NCI-H128 (cell line): Measurements from ENCODE around the gene EIF2S2.

Experiments
- DNase-seq: peaks from one replicate; lab custom pipeline; 2025; ENCODE audit not compliant: unreplicated experiment; lab: John Stamatoyannopoulos, UW

Gene EIF2S2

GRCh38 chr20:34066476-34067090, 45.5 kb downstream of the EIF2S2 start:
- DNase-seq: no peak

GRCh38 chr20:34065260-34065659, 46.8 kb downstream of the EIF2S2 start:
- no peak for DNase-seq

DNA sequence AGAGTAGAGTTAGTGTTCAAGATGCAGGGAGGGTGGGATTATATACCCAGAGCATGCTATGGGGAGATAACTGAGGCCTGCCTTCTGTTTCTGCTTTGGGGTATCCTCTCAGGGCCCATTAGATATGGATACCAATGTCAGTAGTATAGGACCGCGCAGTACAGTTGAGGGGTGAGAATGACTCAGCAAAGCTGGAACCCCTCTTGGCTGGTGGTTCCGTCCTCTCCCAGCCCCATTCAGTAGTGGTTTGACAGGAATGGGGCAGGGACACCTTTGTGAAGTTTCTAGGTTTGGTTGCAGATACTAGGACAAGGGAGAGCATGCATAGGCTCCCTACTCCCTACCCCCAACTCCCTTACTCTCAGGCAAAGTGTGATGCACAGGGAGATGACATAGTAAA, 47.8 kb downstream of the EIF2S2 start:
- no peak for DNase-seq

GRCh38 chr20:34062570-34063482, 49.2 kb downstream of the EIF2S2 start:
- DNase-seq: no peak

DNA sequence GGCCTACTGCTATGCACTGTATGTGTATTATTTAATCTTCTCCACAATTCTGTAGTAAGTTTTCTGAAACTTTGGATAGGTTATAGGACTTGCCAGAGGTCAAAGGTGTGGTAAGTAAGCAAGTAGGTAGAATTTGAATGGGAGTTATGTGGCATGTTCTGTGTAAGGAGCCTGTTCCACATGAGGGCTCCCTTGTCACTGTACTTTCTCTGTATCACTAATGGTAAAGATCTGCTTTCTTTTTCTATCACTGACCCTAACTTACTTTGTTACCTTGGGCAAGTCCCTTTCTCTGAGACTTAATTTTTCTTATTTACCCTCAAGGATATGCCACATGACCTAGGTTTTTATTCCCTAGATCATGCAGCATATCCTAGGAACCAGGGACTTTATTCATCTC, 50.3 kb downstream of the EIF2S2 start:
- no peak for DNase-seq

- no peak for DNase-seq
Observed at GRCh38 chr20:34060970-34061369, 51.1 kb downstream of the EIF2S2 start.

- no peak for DNase-seq
Observed at GRCh38 chr20:34058831-34059230, 53.2 kb downstream of the EIF2S2 start.

- DNase-seq: no peak
Observed at GRCh38 chr20:34055290-34055689, 56.8 kb downstream of the EIF2S2 start.

- DNase-seq: no peak
Observed at GRCh38 chr20:34052414-34052813, 59.6 kb downstream of the EIF2S2 start.

DNA sequence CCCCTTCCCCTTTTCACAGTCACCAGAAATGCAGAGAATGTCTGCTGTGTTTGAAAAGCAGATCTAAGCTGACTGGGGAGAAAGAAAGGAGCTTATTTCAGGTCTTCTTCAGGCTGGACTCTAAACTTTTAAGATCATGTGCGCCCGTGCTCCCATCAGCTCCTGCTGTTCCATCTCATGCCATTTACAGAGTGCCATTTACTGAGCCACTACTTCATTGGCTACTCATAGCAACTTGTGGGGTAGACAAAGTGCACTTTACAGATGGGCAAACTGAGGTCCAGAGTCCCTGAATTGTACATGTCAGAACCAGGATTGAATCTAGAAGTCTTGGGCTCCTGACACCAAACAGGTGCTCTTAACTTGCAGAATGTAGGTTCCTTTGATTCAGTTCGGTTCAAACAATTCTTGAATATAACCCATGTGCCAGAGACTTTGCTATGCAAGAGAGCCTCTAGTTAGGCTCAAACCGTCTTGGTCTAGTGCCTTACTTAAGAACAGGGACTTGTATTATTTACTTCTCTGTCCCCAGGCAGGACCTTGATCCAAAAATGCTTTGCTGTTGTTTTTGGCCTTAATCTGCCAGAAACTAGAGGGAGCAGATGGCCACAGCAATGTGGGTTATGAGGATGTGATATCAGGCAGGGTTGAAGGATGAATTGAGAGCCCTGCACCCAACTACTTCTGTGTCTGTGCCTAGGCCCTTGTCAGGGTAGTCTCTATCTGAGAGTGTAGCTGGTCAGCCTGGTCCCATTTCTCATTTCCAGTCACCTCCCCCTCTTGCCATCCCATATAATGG, 61.9 kb downstream of the EIF2S2 start:
- no peak for DNase-seq

DNA sequence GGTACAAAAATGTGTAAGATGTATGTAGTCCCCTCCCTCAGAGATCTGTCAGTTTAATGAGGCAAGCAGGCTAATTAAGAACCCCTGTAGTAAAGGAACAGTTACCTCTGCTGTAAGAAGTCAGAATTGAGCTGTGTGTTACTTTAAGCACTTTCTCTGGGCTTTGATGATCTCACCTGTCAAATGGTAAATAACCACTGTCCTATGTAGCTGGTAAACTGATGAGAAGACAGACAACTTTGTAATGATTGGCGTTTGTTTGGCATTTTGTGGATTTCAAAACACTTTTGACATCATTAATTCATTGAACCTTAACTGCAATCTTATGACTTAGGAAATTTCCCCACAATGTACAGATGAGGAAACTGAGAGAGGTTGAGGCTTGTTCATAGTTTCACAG, 62.7 kb downstream of the EIF2S2 start:
- DNase-seq: no peak

GRCh38 chr20:34047917-34048316, 64.1 kb downstream of the EIF2S2 start:
- no peak for DNase-seq

- DNase-seq: no peak
Observed at GRCh38 chr20:34047010-34047687, 64.9 kb downstream of the EIF2S2 start.

GRCh38 chr20:34045930-34046725, 65.9 kb downstream of the EIF2S2 start:
- no peak for DNase-seq

DNA sequence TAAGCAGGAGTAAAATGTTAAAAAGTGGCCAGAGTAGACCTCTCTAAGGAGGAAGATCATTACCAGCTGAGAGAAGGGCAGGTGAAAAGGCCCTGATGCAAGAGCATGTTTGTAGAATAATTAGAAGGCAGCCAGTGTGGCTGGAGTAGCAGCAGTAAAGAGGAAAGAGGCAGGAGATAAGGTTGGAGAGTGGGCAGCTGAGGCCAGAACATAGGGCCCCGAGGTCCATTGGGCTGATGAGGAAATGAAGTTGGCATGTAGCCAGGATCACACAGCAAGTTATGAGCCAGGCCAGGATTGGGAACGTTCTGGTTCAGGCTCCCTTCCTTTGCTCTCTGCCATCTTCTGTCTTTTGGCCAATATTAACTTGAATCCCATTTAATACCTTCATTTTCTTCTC, 66.7 kb downstream of the EIF2S2 start:
- no peak for DNase-seq

GRCh38 chr20:34043025-34043424, 69.0 kb downstream of the EIF2S2 start:
- no peak for DNase-seq

DNA sequence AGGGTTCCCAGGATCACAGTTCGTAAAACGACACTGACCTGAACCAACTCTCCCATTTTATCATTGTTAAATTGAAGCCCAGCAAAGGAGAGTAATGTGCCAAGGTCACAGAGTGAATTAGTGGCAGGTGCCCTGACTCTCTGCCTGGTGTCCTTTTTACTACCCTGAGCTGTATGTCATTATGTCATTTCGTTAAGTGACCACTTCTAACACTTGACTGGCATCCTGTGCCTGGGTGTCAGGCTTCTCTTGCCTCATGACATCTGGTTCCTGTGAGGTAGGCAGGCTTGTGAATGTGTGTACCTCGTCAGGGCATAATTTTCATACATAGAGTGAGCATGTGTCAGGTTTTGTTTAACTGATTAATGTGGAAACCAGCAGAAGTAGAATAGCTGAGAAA, 69.8 kb downstream of the EIF2S2 start:
- DNase-seq: no peak

- DNase-seq: no peak
Observed at GRCh38 chr20:34041226-34041625, 70.8 kb downstream of the EIF2S2 start.

GRCh38 chr20:34040300-34040995, 71.6 kb downstream of the EIF2S2 start:
- DNase-seq: no peak
